Fibroblast of lung (primary cell): ENCODE measurements around the gene GTPBP2. TPM values are rescaled to one million over a fixed set of nuclear protein-coding genes. Genes with fewer than 3 reads are reported as not detected.

ENCODE experiments used
- DNase-seq, 2 donors: peaks; one replicate each; pipeline versions ENCODE4 v3.0.0 to v3.0.0-alpha.2; 2010; ENCODE audit warnings: low read depth in 2 of 2
- H2AFZ ChIP-seq: 2 replicates; pipeline ENCODE4 v1.5.1; 2012; ENCODE audit warnings: low read length, control low read depth, inconsistent platforms
- H3K27ac ChIP-seq: 2 replicates; pipeline ENCODE4 v1.5.1; 2011; ENCODE audit warnings: low read length, control low read depth; ENCODE audit not compliant: insufficient read depth
- H3K27me3 ChIP-seq: 2 replicates; pipeline ENCODE4 v1.5.1; 2011; ENCODE audit warnings: mild to moderate bottlenecking, low read length; ENCODE audit not compliant: control insufficient read depth, insufficient read depth
- H3K36me3 ChIP-seq: 2 replicates; pipeline ENCODE4 v1.5.1; 2011; ENCODE audit warnings: low read length; ENCODE audit not compliant: control insufficient read depth, insufficient read depth
- H3K4me1 ChIP-seq: 2 replicates; pipeline ENCODE4 v1.5.1; 2011; ENCODE audit warnings: low read length; ENCODE audit not compliant: control insufficient read depth, insufficient read depth; ENCODE audit errors: extremely low read depth
- H3K4me2 ChIP-seq: 2 replicates; pipeline ENCODE4 v1.5.1; 2011; ENCODE audit warnings: low read length, control low read depth; ENCODE audit not compliant: insufficient read depth; ENCODE audit errors: extremely low read depth
- H3K4me3 ChIP-seq, 4 experiments: fragments of 200-600 bp in 1 of 4; sonication (generic) in 1 of 4; replicated peaks in 1 of 4; 2 replicates each; pipeline ENCODE4 v1.5.1; 2011 to 2016; ENCODE audit warnings: low read length in 4 of 4, low read depth in 3 of 4, mild to moderate bottlenecking in 3 of 4, control low read depth in 2 of 4, inconsistent platforms in 1 of 4, mixed read lengths in 1 of 4; ENCODE audit not compliant: insufficient read depth in 1 of 4; ENCODE audit errors: control extremely low read depth in 1 of 4
- H3K79me2 ChIP-seq: 2 replicates; pipeline ENCODE4 v1.5.1; 2012; ENCODE audit warnings: mild to moderate bottlenecking, low read length, inconsistent platforms; ENCODE audit not compliant: control insufficient read depth, insufficient read depth
- H3K9ac ChIP-seq: 2 replicates; pipeline ENCODE4 v1.5.1; 2011; ENCODE audit warnings: mild to moderate bottlenecking, low read length, control low read depth; ENCODE audit not compliant: insufficient read depth
- H3K9me3 ChIP-seq: 2 replicates; pipeline ENCODE4 v1.5.1; 2012; ENCODE audit warnings: low read depth, low read length; ENCODE audit not compliant: control insufficient read depth, insufficient read depth
- H4K20me1 ChIP-seq: 2 replicates; pipeline ENCODE4 v1.5.1; 2011; ENCODE audit warnings: low read length; ENCODE audit not compliant: control insufficient read depth, insufficient read depth; ENCODE audit errors: extremely low read depth
- EZH2 ChIP-seq: IDR thresholded peaks from 2 replicates; pipeline ENCODE4 v1.5.1; 2012; ENCODE audit warnings: low read length, control low read depth, mild to moderate bottlenecking; ENCODE audit errors: missing control alignments
- polyA plus RNA-seq, 2 donors: library from polyadenylated mRNA; depleted of rRNA in 1 of 2; stranded (reverse) in 1 of 2; unstranded in 1 of 2; fragments of >200 nt; gene quantifications; 2 replicates each; pipeline ENCODE4 v1.2.1, GENCODE V29; 2011 to 2012; ENCODE audit warnings: missing spikeins in 1 of 2
- total RNA-seq: library from RNA; depleted of rRNA; stranded (reverse); fragments of >200 nt; gene quantifications from 2 replicates; pipeline ENCODE4 v1.2.1, GENCODE V29; 2014
- TF ChIP-seq, protein P1 (sequence below), 2 donors: IDR thresholded peaks in 1 of 2; conservative IDR thresholded peaks in 1 of 2; 1 replicate in 1 of 2; 2 replicates in 1 of 2; pipeline ENCODE4 v1.5.1; 2011 to 2012; ENCODE audit warnings: low read length in 2 of 2, control low read depth in 1 of 2, inconsistent platforms in 1 of 2, low read depth in 1 of 2, mild to moderate bottlenecking in 1 of 2

The GTPBP2 gene
- total and polyA plus RNA-seq, 2 donors (not counting 1 experiment from before 2014, with no cell fraction given), result 45.2 to 174 TPM

DNA sequence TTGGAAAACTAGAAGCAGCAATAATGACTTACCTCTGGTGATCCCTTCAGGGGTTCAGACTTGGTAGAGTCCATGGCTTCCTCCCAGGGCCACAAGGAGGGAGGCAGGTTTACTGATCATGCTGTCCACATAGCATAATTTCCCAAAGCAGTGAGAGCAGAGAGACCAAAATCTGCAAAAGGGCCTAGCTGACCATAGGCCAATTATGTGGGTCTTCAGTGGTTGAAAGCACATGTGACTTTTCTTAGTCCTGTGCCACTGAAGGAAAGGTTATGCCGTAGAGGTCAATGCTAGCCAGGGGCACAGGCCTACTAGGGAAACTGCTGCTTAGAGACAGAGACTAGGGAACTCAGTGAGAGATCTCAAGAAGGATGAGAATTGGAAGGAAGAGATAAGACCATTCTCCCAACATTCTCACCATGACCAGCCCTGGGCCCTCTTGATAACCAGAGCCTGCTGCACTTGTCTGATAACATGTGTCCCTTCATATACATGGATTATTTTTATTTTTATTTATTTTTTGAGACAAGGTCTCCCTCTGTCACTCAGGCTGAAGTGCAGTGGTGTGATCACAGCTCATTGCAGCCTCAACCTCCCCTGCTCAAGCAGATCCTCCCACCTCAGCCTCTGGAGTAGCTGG, 2.0 kb upstream of the GTPBP2 start:
- H2AFZ ChIP-seq, result no peak overlapping the region
- DNase-seq, result no peak
- TF ChIP-seq EZH2, result no peak
- TF ChIP-seq, protein P1, sequence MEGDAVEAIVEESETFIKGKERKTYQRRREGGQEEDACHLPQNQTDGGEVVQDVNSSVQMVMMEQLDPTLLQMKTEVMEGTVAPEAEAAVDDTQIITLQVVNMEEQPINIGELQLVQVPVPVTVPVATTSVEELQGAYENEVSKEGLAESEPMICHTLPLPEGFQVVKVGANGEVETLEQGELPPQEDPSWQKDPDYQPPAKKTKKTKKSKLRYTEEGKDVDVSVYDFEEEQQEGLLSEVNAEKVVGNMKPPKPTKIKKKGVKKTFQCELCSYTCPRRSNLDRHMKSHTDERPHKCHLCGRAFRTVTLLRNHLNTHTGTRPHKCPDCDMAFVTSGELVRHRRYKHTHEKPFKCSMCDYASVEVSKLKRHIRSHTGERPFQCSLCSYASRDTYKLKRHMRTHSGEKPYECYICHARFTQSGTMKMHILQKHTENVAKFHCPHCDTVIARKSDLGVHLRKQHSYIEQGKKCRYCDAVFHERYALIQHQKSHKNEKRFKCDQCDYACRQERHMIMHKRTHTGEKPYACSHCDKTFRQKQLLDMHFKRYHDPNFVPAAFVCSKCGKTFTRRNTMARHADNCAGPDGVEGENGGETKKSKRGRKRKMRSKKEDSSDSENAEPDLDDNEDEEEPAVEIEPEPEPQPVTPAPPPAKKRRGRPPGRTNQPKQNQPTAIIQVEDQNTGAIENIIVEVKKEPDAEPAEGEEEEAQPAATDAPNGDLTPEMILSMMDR (conservative IDR thresholded peaks at IDR 0.05 in 1 of 2, IDR thresholded peaks at IDR 0.05 in 1 of 2; ENCODE audit: low read depth in 1 of 2, low read length in 2 of 2), result no peak
- H3K79me2 ChIP-seq, result peaks cover 26% of the 10 kb centered on the region
- no peak overlapping the region for H3K27ac ChIP-seq
- no peak overlapping the region for H3K9ac ChIP-seq
- peaks cover 1% of the 10 kb centered on the region for H3K36me3 ChIP-seq
- H3K27me3 ChIP-seq, result no peaks in the 10 kb centered on the region
- H3K4me3 ChIP-seq, result no peak overlapping the region
- H3K4me1 ChIP-seq, result peaks cover 14% of the 10 kb centered on the region
- no peak overlapping the region for H3K4me2 ChIP-seq
- no peaks in the 10 kb centered on the region for H3K9me3 ChIP-seq
- no peaks in the 10 kb centered on the region for H4K20me1 ChIP-seq

DNA sequence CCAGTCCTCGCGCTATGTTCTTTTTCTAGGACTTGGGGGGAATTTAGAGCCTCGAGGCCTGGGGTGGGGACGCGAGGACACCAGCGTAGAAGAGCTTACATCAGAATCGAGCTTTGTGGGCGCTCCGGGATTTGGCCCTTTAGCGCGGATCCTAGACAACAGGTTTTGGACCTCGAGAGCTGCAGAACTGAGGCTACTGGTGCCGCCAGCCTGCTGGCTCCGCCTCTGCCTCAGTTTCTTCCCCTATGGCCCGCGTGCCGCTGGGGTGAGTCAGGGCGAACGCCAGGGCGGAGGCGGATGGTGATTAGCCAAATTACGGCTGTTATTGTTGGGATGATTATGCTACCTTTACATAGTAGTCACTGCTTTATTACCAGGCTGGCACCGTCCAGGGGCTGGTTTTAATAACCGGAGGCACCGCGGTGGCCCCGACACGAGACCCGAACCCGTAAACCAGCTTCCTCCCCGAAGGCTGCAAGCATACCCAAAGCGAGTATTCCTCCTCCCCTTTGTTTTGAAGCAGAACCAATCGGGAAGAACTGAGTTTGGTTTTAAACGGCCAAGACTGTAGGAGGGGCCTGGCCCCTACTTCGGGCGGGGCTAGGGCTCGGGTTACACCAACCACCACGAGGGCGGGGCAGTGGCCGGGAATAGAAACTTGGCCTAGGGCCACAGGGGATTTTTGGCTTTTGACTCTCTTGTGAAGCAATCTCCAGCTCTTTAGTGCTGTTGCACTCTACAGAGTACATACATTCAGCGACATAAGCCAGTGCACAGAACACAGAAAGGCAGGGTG, 639 bp upstream of the GTPBP2 start:
- peak overlapping the region; percentile 88 for H3K27ac ChIP-seq
- H3K36me3 ChIP-seq, result peaks cover 12% of the 10 kb centered on the region
- peak overlapping the region; percentile 58 for H2AFZ ChIP-seq
- TF ChIP-seq EZH2, result no peak
- TF ChIP-seq, protein P1 (conservative IDR thresholded peaks at IDR 0.05 in 1 of 2, IDR thresholded peaks at IDR 0.05 in 1 of 2; ENCODE audit: low read depth in 1 of 2, low read length in 2 of 2), result no peak
- H3K9me3 ChIP-seq, result no peaks in the 10 kb centered on the region
- peak; percentile 97 to 99 for DNase-seq
- no peaks in the 10 kb centered on the region for H4K20me1 ChIP-seq
- H3K9ac ChIP-seq, result peak overlapping the region; percentile 63
- H3K4me2 ChIP-seq, result peak overlapping the region; percentile 96
- peak overlapping the region; percentile 64 to 99 (median 78) for H3K4me3 ChIP-seq
- no peaks in the 10 kb centered on the region for H3K27me3 ChIP-seq
- H3K4me1 ChIP-seq, result peaks cover 14% of the 10 kb centered on the region
- peaks cover 29% of the 10 kb centered on the region for H3K79me2 ChIP-seq

DNA sequence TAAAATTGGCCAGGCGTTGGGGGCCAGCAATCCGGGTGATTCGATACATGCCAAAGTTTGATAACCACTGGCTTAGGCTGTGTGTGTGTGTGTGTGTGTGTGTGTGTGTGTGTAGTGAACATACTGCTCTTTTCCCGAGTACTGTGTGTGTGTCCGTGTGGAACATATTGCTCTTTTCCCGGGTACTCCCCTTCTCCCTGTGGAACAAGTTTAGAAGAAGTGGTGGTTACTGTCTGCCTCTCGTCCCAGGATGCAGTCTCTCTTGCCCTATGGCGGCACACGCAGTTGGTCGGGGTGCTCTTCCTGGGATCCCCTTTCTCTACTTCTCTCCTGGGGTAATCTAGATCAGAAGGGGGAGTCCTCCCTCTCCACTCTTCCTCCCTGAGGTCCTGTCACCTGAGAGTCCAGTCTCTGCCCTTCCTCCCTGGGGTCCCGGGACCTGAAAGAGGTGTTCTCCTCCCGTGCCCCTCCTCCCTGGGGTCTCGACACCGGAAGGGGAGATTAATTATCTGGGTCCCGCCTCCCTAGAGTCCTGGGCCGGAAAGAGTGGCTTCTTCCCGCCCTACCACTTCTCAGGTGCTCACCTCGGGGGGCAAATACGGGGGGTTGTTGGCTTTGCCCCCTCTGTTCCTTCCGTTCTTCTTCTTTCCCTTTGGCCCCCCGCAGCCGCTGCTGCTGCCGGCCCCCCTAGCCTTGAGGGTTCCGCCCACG, 516 bp downstream of the GTPBP2 start:
- Histone ChIP-seq H4K20me1 (no peaks in the 10 kb centered on the region), H2AFZ (no peak overlapping the region), H3K4me2 (peak overlapping the region; percentile 90), H3K9ac (peak overlapping the region; percentile 87), H3K79me2 (peaks cover 29% of the 10 kb centered on the region), H3K36me3 (peaks cover 22% of the 10 kb centered on the region), H3K27me3 (no peaks in the 10 kb centered on the region), H3K4me1 (peaks cover 14% of the 10 kb centered on the region), H3K27ac (peak overlapping the region; percentile 92), H3K9me3 (no peaks in the 10 kb centered on the region), H3K4me3 (peak overlapping the region; percentile 80 to 99 (median 86))
- TF ChIP-seq, protein P1 (conservative IDR thresholded peaks at IDR 0.05 in 1 of 2, IDR thresholded peaks at IDR 0.05 in 1 of 2; ENCODE audit: low read depth in 1 of 2, low read length in 2 of 2), result no peak
- no peak for TF ChIP-seq EZH2
- DNase-seq, result peak; percentile 34 to 50
